ENCODE data around the gene CMIP.

The CMIP gene

DNA sequence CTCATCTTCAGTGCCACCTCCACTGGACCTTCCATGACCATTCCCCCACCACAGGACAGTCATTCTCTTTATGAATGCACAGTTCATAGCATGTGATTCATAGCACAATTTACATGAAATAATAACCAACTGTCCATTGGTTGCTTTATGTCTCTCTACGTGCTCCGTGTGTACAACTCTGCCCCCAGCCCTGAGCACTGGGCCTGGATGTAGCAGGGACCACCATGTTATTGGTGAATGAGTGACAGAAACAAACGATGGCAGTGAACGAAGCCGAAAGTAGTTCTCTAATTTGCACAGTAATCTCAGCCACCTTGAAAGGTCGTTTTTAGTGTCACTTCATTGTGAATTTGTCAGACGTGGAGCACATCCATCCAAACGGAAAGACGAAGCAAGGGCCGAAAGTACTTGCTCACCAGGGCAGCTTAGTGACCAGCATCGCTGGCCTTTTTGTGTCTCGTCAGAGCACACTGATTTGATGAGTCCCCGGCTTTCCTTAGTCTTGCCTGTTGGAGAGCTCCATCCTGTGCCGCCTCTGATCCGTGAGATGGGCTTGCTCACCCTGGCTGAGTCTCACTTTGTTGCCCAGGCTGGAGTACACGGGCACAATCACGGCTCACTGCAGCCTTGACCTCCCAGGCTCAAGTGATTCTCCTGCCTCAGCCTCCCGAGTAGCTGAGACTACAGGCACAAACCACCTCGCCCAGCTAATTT, 95.3 kb downstream of the CMIP start:
- 93% methylated on average over 19 of the region's 19 CpGs for WGBS (ENCODE audit: insufficient coverage)
- no peaks in the 10 kb centered on the region for H3K9me3 ChIP-seq (ENCODE audit: control extremely low read depth in 1 of 5, control insufficient read depth in 4 of 5, insufficient read depth in 2 of 5, low read depth in 1 of 5, low read length in 4 of 5)
- no peak overlapping the region for H3K27ac ChIP-seq (ENCODE audit: insufficient read depth in 1 of 2, low read depth in 1 of 2, low read length in 2 of 2, poor library complexity in 1 of 2, severe bottlenecking in 2 of 2)
- H3K4me3 ChIP-seq (ENCODE audit: control insufficient read depth in 1 of 7, extremely low read depth in 1 of 7, insufficient read depth in 4 of 7, low read depth in 2 of 7, low read length in 6 of 7) = no peak overlapping the region
- DNase-seq = no peak
- ChIA-PET CTCF (interaction anchor here (0.7 kb wide), 1 partner anchor 24 kb away, joined by 3 read pairs; no protein-coding TSS in a partner anchor), POLR2A (no interaction called here)
- no peaks in the 10 kb centered on the region for H3K36me3 ChIP-seq (ENCODE audit: control insufficient read depth in 4 of 4, insufficient read depth in 4 of 4, low read length in 3 of 4)
- peaks cover 8 to 27% (median 18%) of the 10 kb centered on the region in 4 experiments for H3K4me1 ChIP-seq (ENCODE audit: control extremely low read depth in 1 of 4, control insufficient read depth in 4 of 4, insufficient read depth in 4 of 4, low read length in 3 of 4)
- no peaks in the 10 kb centered on the region for H3K27me3 ChIP-seq (replicated peaks in 2 of 5; ENCODE audit: control insufficient read depth in 4 of 5, insufficient read depth in 5 of 5, low read length in 4 of 5)

DNA sequence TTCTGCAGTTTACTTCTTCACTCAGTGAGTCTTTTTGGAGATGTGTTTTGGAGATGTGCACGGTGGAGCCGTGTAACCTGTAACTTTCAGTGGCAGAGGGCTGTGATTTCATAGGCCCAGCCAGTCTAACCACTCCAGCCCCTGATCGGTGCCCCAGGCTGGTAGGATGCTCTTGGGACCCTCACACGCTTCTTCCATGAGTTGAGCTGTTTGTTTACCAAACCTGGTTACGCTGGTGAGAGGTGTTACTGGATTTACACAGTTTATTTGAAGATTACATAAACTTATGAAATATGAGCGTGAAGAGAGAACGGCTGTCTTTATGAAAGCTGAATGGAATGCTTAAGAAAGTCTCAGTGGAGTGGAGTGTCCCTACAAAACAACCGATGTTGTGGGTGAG, 96.7 kb downstream of the CMIP start:
- Histone ChIP-seq H3K36me3 (ENCODE audit: control insufficient read depth in 4 of 4, insufficient read depth in 4 of 4, low read length in 3 of 4) (no peaks in the 10 kb centered on the region), H3K27me3 (replicated peaks in 2 of 5; ENCODE audit: control insufficient read depth in 4 of 5, insufficient read depth in 5 of 5, low read length in 4 of 5) (no peaks in the 10 kb centered on the region), H3K9me3 (ENCODE audit: control extremely low read depth in 1 of 5, control insufficient read depth in 4 of 5, insufficient read depth in 2 of 5, low read depth in 1 of 5, low read length in 4 of 5) (no peaks in the 10 kb centered on the region), H3K4me3 (ENCODE audit: control insufficient read depth in 1 of 7, extremely low read depth in 1 of 7, insufficient read depth in 4 of 7, low read depth in 2 of 7, low read length in 6 of 7) (no peak overlapping the region), H3K4me1 (ENCODE audit: control extremely low read depth in 1 of 4, control insufficient read depth in 4 of 4, insufficient read depth in 4 of 4, low read length in 3 of 4) (peaks cover 8 to 38% (median 28%) of the 10 kb centered on the region in 4 experiments), H3K27ac (ENCODE audit: insufficient read depth in 1 of 2, low read depth in 1 of 2, low read length in 2 of 2, poor library complexity in 1 of 2, severe bottlenecking in 2 of 2) (no peak overlapping the region)
- DNase-seq = no peak
- ChIA-PET CTCF (interaction anchor here (0.8 to 1.1 kb wide), 2 partner anchors 14 to 27 kb away, joined by 3 read pairs; no protein-coding TSS in a partner anchor), POLR2A (no interaction called here)
- WGBS (ENCODE audit: insufficient coverage) = 98% methylated on average over 7 of the region's 8 CpGs

DNA sequence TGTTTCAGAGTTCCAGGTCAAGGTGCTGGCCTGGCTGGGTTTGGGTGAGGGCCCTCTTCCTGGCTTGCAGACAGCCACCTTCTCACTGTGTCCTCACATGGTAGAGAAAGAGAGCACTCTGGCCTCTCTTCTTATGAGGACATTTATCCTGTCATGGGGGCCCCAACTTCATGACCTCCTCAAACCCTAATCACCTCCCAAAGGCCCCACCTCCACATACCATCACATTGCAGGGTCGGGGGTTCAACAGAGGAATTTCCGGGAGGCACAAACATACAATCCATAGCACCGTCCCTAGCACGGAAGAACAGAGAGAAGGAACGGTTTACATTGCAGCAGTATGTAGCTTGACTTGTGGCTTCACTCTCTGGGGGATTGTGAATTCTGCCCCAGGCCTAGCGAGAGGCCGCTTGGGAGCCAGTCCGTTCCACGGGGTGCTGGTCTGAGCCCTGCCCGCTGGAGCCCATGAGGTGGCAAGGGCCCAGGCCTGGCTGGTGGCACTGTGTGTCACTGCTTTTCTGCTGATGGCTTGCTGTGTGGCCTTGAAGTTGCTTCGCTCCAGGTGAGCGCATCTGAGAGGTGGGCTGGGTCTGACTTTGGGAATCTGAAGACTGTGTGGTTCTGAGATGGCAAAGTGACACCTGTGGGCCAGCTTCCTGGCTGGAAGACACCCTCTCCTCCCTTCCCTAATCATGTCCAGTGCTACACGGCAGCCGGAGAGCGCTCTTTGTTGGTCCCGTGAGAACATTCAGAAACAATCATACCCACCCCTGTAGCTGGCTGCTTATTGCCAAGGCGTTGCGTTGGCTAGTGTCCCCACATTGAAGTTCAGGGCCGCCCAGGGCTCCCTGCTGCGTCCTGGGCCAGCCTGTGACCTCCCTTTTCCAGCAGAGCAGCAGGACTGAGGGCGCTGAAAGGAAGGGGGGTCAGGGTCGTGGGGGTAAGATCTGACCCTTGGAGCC, 98.3 kb downstream of the CMIP start:
- no peak for DNase-seq
- Histone ChIP-seq H3K9me3 (ENCODE audit: control extremely low read depth in 1 of 5, control insufficient read depth in 4 of 5, insufficient read depth in 2 of 5, low read depth in 1 of 5, low read length in 4 of 5) (no peaks in the 10 kb centered on the region), H3K27ac (ENCODE audit: insufficient read depth in 1 of 2, low read depth in 1 of 2, low read length in 2 of 2, poor library complexity in 1 of 2, severe bottlenecking in 2 of 2) (no peak overlapping the region), H3K36me3 (ENCODE audit: control insufficient read depth in 4 of 4, insufficient read depth in 4 of 4, low read length in 3 of 4) (no peaks in the 10 kb centered on the region), H3K27me3 (replicated peaks in 2 of 5; ENCODE audit: control insufficient read depth in 4 of 5, insufficient read depth in 5 of 5, low read length in 4 of 5) (no peaks in the 10 kb centered on the region), H3K4me1 (ENCODE audit: control extremely low read depth in 1 of 4, control insufficient read depth in 4 of 4, insufficient read depth in 4 of 4, low read length in 3 of 4) (peaks cover 8 to 54% (median 43%) of the 10 kb centered on the region in 4 experiments), H3K4me3 (ENCODE audit: control insufficient read depth in 1 of 7, extremely low read depth in 1 of 7, insufficient read depth in 4 of 7, low read depth in 2 of 7, low read length in 6 of 7) (no peak overlapping the region)
- ChIA-PET POLR2A (interaction anchor here (0.8 kb wide), 1 partner anchor 14 kb away, joined by 3 read pairs; no protein-coding TSS in a partner anchor), CTCF (interaction anchor here (0.6 to 0.9 kb wide), 4 partner anchors 13 to 513 kb away, joined by 3 to 5 read pairs (median 3); no protein-coding TSS in a partner anchor)
- WGBS (ENCODE audit: insufficient coverage) = 93% methylated on average over 18 of the region's 22 CpGs

DNA sequence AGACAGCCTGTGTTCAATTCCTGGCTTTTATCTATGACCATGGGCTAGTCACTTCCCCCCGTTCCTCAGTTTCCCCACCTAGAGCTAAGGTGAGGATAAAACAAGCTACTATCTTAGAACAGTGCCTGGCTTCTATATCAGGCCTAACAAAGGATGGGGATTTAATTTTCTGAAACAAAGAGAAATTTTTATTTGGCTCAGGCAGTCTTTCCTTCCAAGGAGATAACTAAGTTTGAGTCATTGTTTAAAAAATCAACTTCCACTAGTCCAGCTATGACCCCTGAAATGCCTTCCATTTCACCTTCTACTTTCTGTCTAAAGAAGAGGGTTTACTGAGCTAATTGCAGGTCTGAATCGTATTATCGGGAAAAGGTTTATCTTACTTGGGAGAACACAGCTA, 99.0 kb downstream of the CMIP start:
- no peak overlapping the region for H3K4me3 ChIP-seq (ENCODE audit: control insufficient read depth in 1 of 7, extremely low read depth in 1 of 7, insufficient read depth in 4 of 7, low read depth in 2 of 7, low read length in 6 of 7)
- no peaks in the 10 kb centered on the region for H3K9me3 ChIP-seq (ENCODE audit: control extremely low read depth in 1 of 5, control insufficient read depth in 4 of 5, insufficient read depth in 2 of 5, low read depth in 1 of 5, low read length in 4 of 5)
- no peaks in the 10 kb centered on the region for H3K27me3 ChIP-seq (replicated peaks in 2 of 5; ENCODE audit: control insufficient read depth in 4 of 5, insufficient read depth in 5 of 5, low read length in 4 of 5)
- H3K4me1 ChIP-seq (ENCODE audit: control extremely low read depth in 1 of 4, control insufficient read depth in 4 of 4, insufficient read depth in 4 of 4, low read length in 3 of 4) = peaks cover 8 to 61% (median 49%) of the 10 kb centered on the region in 4 experiments
- CTCF ChIA-PET = interaction anchor here (0.6 to 0.9 kb wide), 5 partner anchors 12 to 512 kb away, joined by 3 to 5 read pairs (median 3); no protein-coding TSS in a partner anchor
- WGBS (ENCODE audit: insufficient coverage) = no CpG with 5 or more reads among the region's 3 CpGs
- POLR2A ChIA-PET = interaction anchor here (0.6 to 0.8 kb wide), 2 partner anchors 15 to 94 kb away, joined by 3 read pairs; no protein-coding TSS in a partner anchor
- DNase-seq = no peak
- no peaks in the 10 kb centered on the region for H3K36me3 ChIP-seq (ENCODE audit: control insufficient read depth in 4 of 4, insufficient read depth in 4 of 4, low read length in 3 of 4)
- H3K27ac ChIP-seq (ENCODE audit: insufficient read depth in 1 of 2, low read depth in 1 of 2, low read length in 2 of 2, poor library complexity in 1 of 2, severe bottlenecking in 2 of 2) = no peak overlapping the region

DNA sequence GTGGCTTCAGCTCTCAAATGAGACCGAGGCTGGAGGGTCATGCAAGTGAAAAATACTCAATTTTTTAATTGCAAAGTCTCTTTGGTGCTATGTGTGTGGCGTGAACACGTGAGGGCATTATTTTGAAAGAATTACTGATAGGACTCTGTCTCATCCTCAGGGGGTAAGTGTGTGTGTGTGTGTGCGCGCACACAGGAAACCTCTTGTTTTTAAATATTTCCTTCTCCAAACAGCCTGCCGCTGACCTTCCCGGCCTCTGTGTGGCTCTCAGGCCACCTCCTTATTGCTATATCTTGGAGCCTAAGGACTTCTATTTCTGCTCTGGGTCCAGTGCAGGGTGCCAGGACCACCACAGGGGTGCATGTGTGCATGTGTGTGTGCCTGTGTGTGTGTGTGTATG, 99.7 kb downstream of the CMIP start:
- ChIA-PET CTCF (interaction anchor here (0.8 kb wide), 1 partner anchor 62 kb away, joined by 3 read pairs; no protein-coding TSS in a partner anchor), POLR2A (interaction anchor here (0.6 kb wide), 1 partner anchor 94 kb away, joined by 3 read pairs; no protein-coding TSS in a partner anchor)
- no peaks in the 10 kb centered on the region for H3K27me3 ChIP-seq (replicated peaks in 2 of 5; ENCODE audit: control insufficient read depth in 4 of 5, insufficient read depth in 5 of 5, low read length in 4 of 5)
- peak overlapping the region in 3 of 7 experiments; percentile 28 to 43 (median 39) for H3K4me3 ChIP-seq (ENCODE audit: control insufficient read depth in 1 of 7, extremely low read depth in 1 of 7, insufficient read depth in 4 of 7, low read depth in 2 of 7, low read length in 6 of 7)
- DNase-seq = peak; percentile 51 to 78 (median 71)
- no peaks in the 10 kb centered on the region for H3K36me3 ChIP-seq (ENCODE audit: control insufficient read depth in 4 of 4, insufficient read depth in 4 of 4, low read length in 3 of 4)
- no peaks in the 10 kb centered on the region for H3K9me3 ChIP-seq (ENCODE audit: control extremely low read depth in 1 of 5, control insufficient read depth in 4 of 5, insufficient read depth in 2 of 5, low read depth in 1 of 5, low read length in 4 of 5)
- no peak overlapping the region for H3K27ac ChIP-seq (ENCODE audit: insufficient read depth in 1 of 2, low read depth in 1 of 2, low read length in 2 of 2, poor library complexity in 1 of 2, severe bottlenecking in 2 of 2)
- WGBS (ENCODE audit: insufficient coverage) = 16% methylated on average over 5 of the region's 7 CpGs
- peaks cover 10 to 63% (median 52%) of the 10 kb centered on the region in 4 experiments for H3K4me1 ChIP-seq (ENCODE audit: control extremely low read depth in 1 of 4, control insufficient read depth in 4 of 4, insufficient read depth in 4 of 4, low read length in 3 of 4)

DNA sequence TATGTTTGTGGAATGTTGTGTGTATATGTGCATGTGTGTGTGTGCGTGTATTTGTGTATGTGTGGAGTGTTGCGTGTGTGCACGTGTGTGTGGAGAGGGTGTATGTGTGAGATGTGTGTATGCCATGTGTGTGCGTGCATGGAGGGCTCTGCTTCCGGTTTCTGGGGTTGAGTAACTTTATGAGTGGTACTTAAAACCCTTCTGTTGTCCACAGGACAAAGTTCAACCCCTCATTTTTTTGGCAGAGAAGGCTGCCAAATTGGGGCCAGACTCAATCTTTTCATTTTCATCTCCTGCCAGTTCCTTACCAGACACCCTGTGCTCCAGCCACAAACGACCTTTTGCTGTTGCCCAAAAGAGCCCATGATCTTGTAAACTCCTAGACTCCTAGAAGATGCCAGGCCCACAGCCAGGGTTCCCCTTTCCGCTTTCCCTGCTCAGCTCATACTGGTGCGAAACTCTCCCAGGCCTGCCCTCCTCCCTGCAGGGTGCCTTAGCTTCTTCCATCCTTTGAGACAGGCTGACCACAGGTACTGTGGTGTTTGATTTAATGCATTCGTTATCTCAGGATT, 100.2 kb downstream of the CMIP start:
- CTCF ChIA-PET = no interaction called here
- 78% methylated on average over 6 of the region's 9 CpGs for WGBS (ENCODE audit: insufficient coverage)
- H3K4me1 ChIP-seq (ENCODE audit: control extremely low read depth in 1 of 4, control insufficient read depth in 4 of 4, insufficient read depth in 4 of 4, low read length in 3 of 4) = peaks cover 10 to 61% (median 54%) of the 10 kb centered on the region in 4 experiments

More for the DNA sequence above, 100.2 kb downstream of the CMIP start:
- Histone ChIP-seq H3K36me3 (ENCODE audit: control insufficient read depth in 4 of 4, insufficient read depth in 4 of 4, low read length in 3 of 4) (no peaks in the 10 kb centered on the region), H3K9me3 (ENCODE audit: control extremely low read depth in 1 of 5, control insufficient read depth in 4 of 5, insufficient read depth in 2 of 5, low read depth in 1 of 5, low read length in 4 of 5) (no peaks in the 10 kb centered on the region), H3K4me3 (ENCODE audit: control insufficient read depth in 1 of 7, extremely low read depth in 1 of 7, insufficient read depth in 4 of 7, low read depth in 2 of 7, low read length in 6 of 7) (peak overlapping the region in 2 of 7 experiments; percentile 28 to 43), H3K27ac (ENCODE audit: insufficient read depth in 1 of 2, low read depth in 1 of 2, low read length in 2 of 2, poor library complexity in 1 of 2, severe bottlenecking in 2 of 2) (no peak overlapping the region), H3K27me3 (replicated peaks in 2 of 5; ENCODE audit: control insufficient read depth in 4 of 5, insufficient read depth in 5 of 5, low read length in 4 of 5) (no peaks in the 10 kb centered on the region)
- peak in 2 of 3 donors; percentile 68 to 76 for DNase-seq
- POLR2A ChIA-PET = no interaction called here

All from common myeloid progenitor, CD34-positive (primary cell).